GM12878 (cell line): ENCODE data around the gene MSH3. TPM values are rescaled to one million over a fixed set of nuclear protein-coding genes. Genes with fewer than 3 reads are reported as not detected.

ENCODE experiments used
- BACH1 ChIP-seq: fragments of 450-650 bp; IDR thresholded peaks from 2 replicates; pipeline ENCODE4 v1.6.1; 2017; ENCODE audit warnings: mild to moderate bottlenecking, borderline replicate concordance
- CBFB ChIP-seq: IDR thresholded peaks from 2 replicates; pipeline ENCODE4 v1.6.1; 2016; ENCODE audit warnings: antibody characterized with exemption, low read depth
- CREM ChIP-seq: IDR thresholded peaks from 2 replicates; pipeline ENCODE4 v1.6.1; 2014; ENCODE audit warnings: antibody characterized with exemption, low read depth
- EED ChIP-seq: sonication (generic); IDR thresholded peaks from 2 replicates; pipeline ENCODE4 v1.6.1; 2016; ENCODE audit warnings: antibody characterized with exemption, low read depth
- ESRRA ChIP-seq: IDR thresholded peaks from 2 replicates; pipeline ENCODE4 v1.6.1; 2012; ENCODE audit warnings: mild to moderate bottlenecking, low read length, improper control_type of control experiment
- IRF4 ChIP-seq: IDR thresholded peaks from 2 replicates; pipeline ENCODE4 v1.6.1; 2011; ENCODE audit warnings: low read depth, low read length
- MEF2B ChIP-seq: fragments of 450-650 bp; IDR thresholded peaks from 2 replicates; pipeline ENCODE4 v1.6.1; 2018; ENCODE audit warnings: mild to moderate bottlenecking, moderate library complexity; ENCODE audit not compliant: partially characterized antibody, poor library complexity, severe bottlenecking
- MTA2 ChIP-seq: fragments of 450-650 bp; IDR thresholded peaks from 2 replicates; pipeline ENCODE4 v1.6.1; 2016; ENCODE audit warnings: low read depth, mild to moderate bottlenecking, moderate library complexity
- NFYB ChIP-seq: IDR thresholded peaks from 2 replicates; pipeline ENCODE4 v1.6.1; 2011; ENCODE audit warnings: low read depth, mild to moderate bottlenecking, low read length, improper control_type of control experiment, moderate library complexity; ENCODE audit not compliant: insufficient read depth
- NR2C2 ChIP-seq: IDR thresholded peaks from 2 replicates; pipeline ENCODE4 v1.6.1; 2011; ENCODE audit warnings: borderline replicate concordance, low read depth; ENCODE audit not compliant: control insufficient read depth, insufficient read length
- RUNX3 ChIP-seq: IDR thresholded peaks from 2 replicates; pipeline ENCODE4 v1.6.1; 2012; ENCODE audit warnings: low read length, inconsistent platforms
- TCF3 ChIP-seq: IDR thresholded peaks from 2 replicates; pipeline ENCODE4 v1.6.1; 2012; ENCODE audit warnings: low read depth, mild to moderate bottlenecking, low read length, borderline replicate concordance; ENCODE audit not compliant: insufficient read depth
- TCF7 ChIP-seq: IDR thresholded peaks from 2 replicates; pipeline ENCODE4 v1.6.1; 2014; ENCODE audit warnings: antibody characterized with exemption, borderline replicate concordance
- YY1 ChIP-seq: IDR thresholded peaks from 2 replicates; pipeline ENCODE4 v1.6.1; 2011; ENCODE audit warnings: low read depth, mild to moderate bottlenecking, low read length
- ZNF592 ChIP-seq: fragments of 450-650 bp; IDR thresholded peaks from 2 replicates; pipeline ENCODE4 v1.6.1; 2017; ENCODE audit warnings: mild to moderate bottlenecking, moderate library complexity
- polyA plus RNA-seq, 11 experiments: library from polyadenylated mRNA; depleted of rRNA in 4 of 11; unstranded in 6 of 11; stranded (reverse) in 5 of 11; fragments of >200 nt; fragmentation: Nextera tagmentation in 4 of 11; fragmentation: Illumina TruSeq in 1 of 11; extraction: Ambion mirVana in 4 of 11; extraction: Trizol in 1 of 11; gene quantifications; 1 replicate in 1 of 11; 2 replicates in 10 of 11; pipeline versions ENCODE4 v1.2.1 to v1.2.3, GENCODE V29; 2011 to 2016; ENCODE audit warnings: inconsistent platforms in 2 of 11, missing spikeins in 2 of 11, low read depth in 1 of 11
- total RNA-seq, 4 experiments: library from RNA; depleted of rRNA in 3 of 4; stranded (reverse); fragments of >200 nt in 3 of 4; fragmentation: Illumina TruSeq in 1 of 4; extraction: Trizol in 1 of 4; gene quantifications; 2 replicates each; pipeline versions ENCODE4 v1.2.1 to v1.2.3, GENCODE V29; 2013 to 2021
- TF ChIP-seq, protein P1 (sequence below): IDR thresholded peaks from 2 replicates; pipeline ENCODE4 v1.6.1; 2012; ENCODE audit warnings: improper control_type of control experiment, low read depth, low read length; ENCODE audit not compliant: insufficient replicate concordance
- TF ChIP-seq, protein P2 (sequence below): fragments of 450-650 bp; IDR thresholded peaks from 2 replicates; pipeline ENCODE4 v1.6.1; 2017; ENCODE audit warnings: mild to moderate bottlenecking
- TF ChIP-seq, protein P3 (sequence below): fragments of 450-650 bp; IDR thresholded peaks from 2 replicates; pipeline ENCODE4 v1.6.1; 2017; ENCODE audit warnings: mild to moderate bottlenecking, low read depth, inconsistent platforms; ENCODE audit not compliant: poor library complexity, severe bottlenecking

The MSH3 gene
- total and polyA plus RNA-seq, 10 of the 15 experiments (the other 5 are each of a cell fraction or from before 2014, with no cell fraction given): 4.7 to 17.5 (median 12.2) TPM

DNA sequence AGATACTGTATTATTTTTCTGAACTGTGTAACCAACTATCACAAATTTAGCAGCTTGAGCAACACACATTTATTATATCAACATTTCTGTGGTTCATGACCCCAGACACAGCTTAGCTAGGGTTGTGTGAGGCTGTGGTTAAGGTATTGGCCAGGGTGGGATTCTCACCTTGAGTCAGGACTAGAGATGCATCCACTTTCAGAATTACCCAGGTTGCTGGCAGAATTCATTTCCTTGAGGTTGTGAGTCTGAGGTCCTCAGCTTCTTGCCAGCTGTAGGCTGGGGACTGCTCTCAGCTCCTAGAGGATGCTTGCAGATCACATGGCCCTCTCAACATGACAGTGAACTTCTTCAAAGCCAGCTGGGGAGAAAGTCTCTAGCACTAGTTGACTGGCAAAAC lies 183.2 kb downstream of the MSH3 start (continued):
- TF ChIP-seq, protein P1, sequence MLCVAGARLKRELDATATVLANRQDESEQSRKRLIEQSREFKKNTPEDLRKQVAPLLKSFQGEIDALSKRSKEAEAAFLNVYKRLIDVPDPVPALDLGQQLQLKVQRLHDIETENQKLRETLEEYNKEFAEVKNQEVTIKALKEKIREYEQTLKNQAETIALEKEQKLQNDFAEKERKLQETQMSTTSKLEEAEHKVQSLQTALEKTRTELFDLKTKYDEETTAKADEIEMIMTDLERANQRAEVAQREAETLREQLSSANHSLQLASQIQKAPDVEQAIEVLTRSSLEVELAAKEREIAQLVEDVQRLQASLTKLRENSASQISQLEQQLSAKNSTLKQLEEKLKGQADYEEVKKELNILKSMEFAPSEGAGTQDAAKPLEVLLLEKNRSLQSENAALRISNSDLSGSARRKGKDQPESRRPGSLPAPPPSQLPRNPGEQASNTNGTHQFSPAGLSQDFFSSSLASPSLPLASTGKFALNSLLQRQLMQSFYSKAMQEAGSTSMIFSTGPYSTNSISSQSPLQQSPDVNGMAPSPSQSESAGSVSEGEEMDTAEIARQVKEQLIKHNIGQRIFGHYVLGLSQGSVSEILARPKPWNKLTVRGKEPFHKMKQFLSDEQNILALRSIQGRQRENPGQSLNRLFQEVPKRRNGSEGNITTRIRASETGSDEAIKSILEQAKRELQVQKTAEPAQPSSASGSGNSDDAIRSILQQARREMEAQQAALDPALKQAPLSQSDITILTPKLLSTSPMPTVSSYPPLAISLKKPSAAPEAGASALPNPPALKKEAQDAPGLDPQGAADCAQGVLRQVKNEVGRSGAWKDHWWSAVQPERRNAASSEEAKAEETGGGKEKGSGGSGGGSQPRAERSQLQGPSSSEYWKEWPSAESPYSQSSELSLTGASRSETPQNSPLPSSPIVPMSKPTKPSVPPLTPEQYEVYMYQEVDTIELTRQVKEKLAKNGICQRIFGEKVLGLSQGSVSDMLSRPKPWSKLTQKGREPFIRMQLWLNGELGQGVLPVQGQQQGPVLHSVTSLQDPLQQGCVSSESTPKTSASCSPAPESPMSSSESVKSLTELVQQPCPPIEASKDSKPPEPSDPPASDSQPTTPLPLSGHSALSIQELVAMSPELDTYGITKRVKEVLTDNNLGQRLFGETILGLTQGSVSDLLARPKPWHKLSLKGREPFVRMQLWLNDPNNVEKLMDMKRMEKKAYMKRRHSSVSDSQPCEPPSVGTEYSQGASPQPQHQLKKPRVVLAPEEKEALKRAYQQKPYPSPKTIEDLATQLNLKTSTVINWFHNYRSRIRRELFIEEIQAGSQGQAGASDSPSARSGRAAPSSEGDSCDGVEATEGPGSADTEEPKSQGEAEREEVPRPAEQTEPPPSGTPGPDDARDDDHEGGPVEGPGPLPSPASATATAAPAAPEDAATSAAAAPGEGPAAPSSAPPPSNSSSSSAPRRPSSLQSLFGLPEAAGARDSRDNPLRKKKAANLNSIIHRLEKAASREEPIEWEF: no peak
- TF ChIP-seq NFYB (peak; percentile 53; the same call in 1 of the 2 replicates), EED (peak; percentile 76), IRF4 (peak; percentile 76; the same call in 1 of the 2 replicates), MTA2 (peak; percentile 23; the same call in 1 of the 2 replicates), TCF7 (no peak), YY1 (no peak), ZNF592 (no peak), NR2C2 (no peak), RUNX3 (peak; percentile 96), BACH1 (no peak), ESRRA (no peak), CREM (peak; percentile 58; the same call in 1 of the 2 replicates), CBFB (peak; percentile 72), TCF3 (no peak), MEF2B (no peak)
- TF ChIP-seq, protein P2, sequence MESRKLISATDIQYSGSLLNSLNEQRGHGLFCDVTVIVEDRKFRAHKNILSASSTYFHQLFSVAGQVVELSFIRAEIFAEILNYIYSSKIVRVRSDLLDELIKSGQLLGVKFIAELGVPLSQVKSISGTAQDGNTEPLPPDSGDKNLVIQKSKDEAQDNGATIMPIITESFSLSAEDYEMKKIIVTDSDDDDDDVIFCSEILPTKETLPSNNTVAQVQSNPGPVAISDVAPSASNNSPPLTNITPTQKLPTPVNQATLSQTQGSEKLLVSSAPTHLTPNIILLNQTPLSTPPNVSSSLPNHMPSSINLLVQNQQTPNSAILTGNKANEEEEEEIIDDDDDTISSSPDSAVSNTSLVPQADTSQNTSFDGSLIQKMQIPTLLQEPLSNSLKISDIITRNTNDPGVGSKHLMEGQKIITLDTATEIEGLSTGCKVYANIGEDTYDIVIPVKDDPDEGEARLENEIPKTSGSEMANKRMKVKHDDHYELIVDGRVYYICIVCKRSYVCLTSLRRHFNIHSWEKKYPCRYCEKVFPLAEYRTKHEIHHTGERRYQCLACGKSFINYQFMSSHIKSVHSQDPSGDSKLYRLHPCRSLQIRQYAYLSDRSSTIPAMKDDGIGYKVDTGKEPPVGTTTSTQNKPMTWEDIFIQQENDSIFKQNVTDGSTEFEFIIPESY: no peak
- TF ChIP-seq, protein P3, sequence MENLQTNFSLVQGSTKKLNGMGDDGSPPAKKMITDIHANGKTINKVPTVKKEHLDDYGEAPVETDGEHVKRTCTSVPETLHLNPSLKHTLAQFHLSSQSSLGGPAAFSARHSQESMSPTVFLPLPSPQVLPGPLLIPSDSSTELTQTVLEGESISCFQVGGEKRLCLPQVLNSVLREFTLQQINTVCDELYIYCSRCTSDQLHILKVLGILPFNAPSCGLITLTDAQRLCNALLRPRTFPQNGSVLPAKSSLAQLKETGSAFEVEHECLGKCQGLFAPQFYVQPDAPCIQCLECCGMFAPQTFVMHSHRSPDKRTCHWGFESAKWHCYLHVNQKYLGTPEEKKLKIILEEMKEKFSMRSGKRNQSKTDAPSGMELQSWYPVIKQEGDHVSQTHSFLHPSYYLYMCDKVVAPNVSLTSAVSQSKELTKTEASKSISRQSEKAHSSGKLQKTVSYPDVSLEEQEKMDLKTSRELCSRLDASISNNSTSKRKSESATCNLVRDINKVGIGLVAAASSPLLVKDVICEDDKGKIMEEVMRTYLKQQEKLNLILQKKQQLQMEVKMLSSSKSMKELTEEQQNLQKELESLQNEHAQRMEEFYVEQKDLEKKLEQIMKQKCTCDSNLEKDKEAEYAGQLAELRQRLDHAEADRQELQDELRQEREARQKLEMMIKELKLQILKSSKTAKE: no peak
